HepG2 (cell line): ENCODE measurements around the gene SLC16A5. TPM values are rescaled to one million over a fixed set of nuclear protein-coding genes. Genes with fewer than 3 reads are reported as not detected.

ENCODE experiments used
- ATF7-NPFF ChIP-seq: sonication (generic); formaldehyde crosslinking; IDR thresholded peaks from 2 replicates; pipeline ENCODE4 v1.8.1; 2023; ENCODE audit warnings: mild to moderate bottlenecking, low read depth, missing genetic modification reagents, moderate library complexity
- ATRX ChIP-seq: sonication (generic); formaldehyde crosslinking; IDR thresholded peaks from 2 replicates; pipeline ENCODE4 v1.4.0; 2020; ENCODE audit warnings: missing genetic modification reagents, borderline replicate concordance
- HOXA3 ChIP-seq: sonication (generic); formaldehyde crosslinking; IDR thresholded peaks from 2 replicates; pipeline ENCODE4 v1.5.0; 2020; ENCODE audit warnings: missing genetic modification reagents
- IKZF1 ChIP-seq: fragments of 450-650 bp; IDR thresholded peaks from 2 replicates; pipeline ENCODE4 v1.7.1; 2016
- JUNB ChIP-seq: sonication (generic); formaldehyde crosslinking; IDR thresholded peaks from 2 replicates; pipeline ENCODE4 v1.8.0; 2022; ENCODE audit warnings: missing genetic modification reagents, mild to moderate bottlenecking, borderline replicate concordance
- LCORL ChIP-seq, 2 experiments: fragments of 450-650 bp in 1 of 2; sonication (generic) in 1 of 2; formaldehyde crosslinking in 1 of 2; IDR thresholded peaks; 2 replicates each; pipeline versions ENCODE4 v1.5.0 to v1.6.1; 2017 to 2020; ENCODE audit warnings: antibody characterized with exemption in 1 of 2, missing genetic modification reagents in 1 of 2
- MIER2 ChIP-seq: IDR thresholded peaks from 2 replicates; pipeline ENCODE4 v1.6.1; 2016; ENCODE audit warnings: missing biosample characterization, missing genetic modification reagents
- NCOA2 ChIP-seq: sonication (generic); formaldehyde crosslinking; IDR thresholded peaks from 2 replicates; pipeline ENCODE4 v1.8.0; 2022; ENCODE audit warnings: inconsistent platforms
- NONO ChIP-seq, 2 experiments: fragments of 450-650 bp in 1 of 2; sonication (generic) in 1 of 2; formaldehyde crosslinking in 1 of 2; IDR thresholded peaks in 1 of 2; conservative IDR thresholded peaks in 1 of 2; 2 replicates each; pipeline versions ENCODE4 v1.6.1 to v1.8.0; 2017 to 2022; ENCODE audit warnings: mild to moderate bottlenecking in 1 of 2, missing genetic modification reagents in 1 of 2, moderate library complexity in 1 of 2
- PAWR ChIP-seq: sonication (generic); formaldehyde crosslinking; IDR thresholded peaks from 2 replicates; pipeline ENCODE4 v1.4.0; 2020; ENCODE audit warnings: missing genetic modification reagents, mild to moderate bottlenecking, borderline replicate concordance
- PHF20 ChIP-seq: sonication (generic); formaldehyde crosslinking; IDR thresholded peaks from 2 replicates; pipeline ENCODE4 v1.5.0; 2020; ENCODE audit warnings: mild to moderate bottlenecking, missing genetic modification reagents
- PHF5A ChIP-seq: IDR thresholded peaks from one replicate; pipeline ENCODE4 v1.6.1; 2018; ENCODE audit warnings: low read depth, missing genetic modification reagents; ENCODE audit not compliant: unreplicated experiment
- PRMT3 ChIP-seq: sonication (generic); formaldehyde crosslinking; IDR thresholded peaks from 2 replicates; pipeline ENCODE4 v1.8.1; 2022; ENCODE audit warnings: low read depth, mild to moderate bottlenecking, moderate library complexity, missing genetic modification reagents, borderline replicate concordance
- SMAD1 ChIP-seq: sonication (generic); formaldehyde crosslinking; IDR thresholded peaks from 2 replicates; pipeline ENCODE4 v1.4.0; 2020; ENCODE audit warnings: missing genetic modification reagents, low read depth, mild to moderate bottlenecking, borderline replicate concordance
- SRF ChIP-seq: IDR thresholded peaks from 2 replicates; pipeline ENCODE4 v1.6.1; 2011; ENCODE audit warnings: mild to moderate bottlenecking, low read depth, low read length, moderate library complexity
- TARDBP ChIP-seq: sonication (generic); formaldehyde crosslinking; IDR thresholded peaks from 2 replicates; pipeline ENCODE4 v1.8.0; 2022; ENCODE audit warnings: mild to moderate bottlenecking, missing genetic modification reagents
- TMF1 ChIP-seq: sonication (generic); formaldehyde crosslinking; IDR thresholded peaks from 2 replicates; pipeline ENCODE4 v1.8.1; 2022; ENCODE audit warnings: low read depth, missing genetic modification reagents
- ZFP90 ChIP-seq: sonication (generic); formaldehyde crosslinking; IDR thresholded peaks from 2 replicates; pipeline ENCODE4 v1.8.0; 2022; ENCODE audit warnings: missing genetic modification reagents, mild to moderate bottlenecking, inconsistent platforms, borderline replicate concordance
- ZNF282 ChIP-seq: fragments of 450-650 bp; IDR thresholded peaks from 2 replicates; pipeline ENCODE4 v1.6.1; 2018; ENCODE audit not compliant: partially characterized antibody
- ZNF296 ChIP-seq: sonication (generic); formaldehyde crosslinking; conservative IDR thresholded peaks from 2 replicates; pipeline ENCODE4 v1.5.0; 2020; ENCODE audit warnings: mild to moderate bottlenecking, missing genetic modification reagents
- ZNF44 ChIP-seq: sonication (generic); formaldehyde crosslinking; IDR thresholded peaks from 2 replicates; pipeline ENCODE4 v1.5.1; 2020; ENCODE audit warnings: mild to moderate bottlenecking, missing genetic modification reagents
- ZNF589 ChIP-seq: sonication (generic); formaldehyde crosslinking; conservative IDR thresholded peaks from 2 replicates; pipeline ENCODE4 v1.8.0; 2022; ENCODE audit warnings: mild to moderate bottlenecking, moderate library complexity, missing genetic modification reagents
- ZNF737 ChIP-seq: sonication (generic); formaldehyde crosslinking; IDR thresholded peaks from 2 replicates; pipeline ENCODE4 v1.5.0; 2020; ENCODE audit warnings: missing genetic modification reagents, mild to moderate bottlenecking, borderline replicate concordance
- ZNF841 ChIP-seq: sonication (generic); formaldehyde crosslinking; IDR thresholded peaks from 2 replicates; pipeline ENCODE4 v1.8.1; 2023; ENCODE audit warnings: missing genetic modification reagents, borderline replicate concordance
- polyA plus RNA-seq, 8 experiments: library from polyadenylated mRNA; depleted of rRNA in 3 of 8; stranded (reverse) in 7 of 8; unstranded in 1 of 8; fragments of >200 nt; fragmentation: Illumina TruSeq in 4 of 8; extraction: Trizol in 4 of 8; gene quantifications; 2 replicates each; pipeline versions ENCODE4 v1.2.1 to v1.2.3, GENCODE V29; 2011 to 2016; ENCODE audit warnings: low read depth in 4 of 8, missing spikeins in 1 of 8, mixed read lengths in 1 of 8; ENCODE audit not compliant: insufficient read depth in 1 of 8
- total RNA-seq, 5 experiments: library from RNA; depleted of rRNA; stranded (reverse); fragments of >200 nt; fragmentation: Illumina TruSeq; extraction: Trizol; gene quantifications; 2 replicates each; pipeline ENCODE4 v1.2.3, GENCODE V29; 2016; ENCODE audit warnings: low read depth in 1 of 5
- TF ChIP-seq, protein P1 (sequence below): sonication (generic); formaldehyde crosslinking; IDR thresholded peaks from 2 replicates; pipeline ENCODE4 v1.8.0; 2022; ENCODE audit warnings: mild to moderate bottlenecking, missing genetic modification reagents, moderate library complexity
- TF ChIP-seq, protein P2 (sequence below): sonication (generic); formaldehyde crosslinking; IDR thresholded peaks from 2 replicates; pipeline ENCODE4 v1.8.0; 2022; ENCODE audit warnings: missing genetic modification reagents, low read depth, mild to moderate bottlenecking, borderline replicate concordance
- TF ChIP-seq, protein P3 (sequence below): sonication (generic); formaldehyde crosslinking; IDR thresholded peaks from 2 replicates; pipeline ENCODE4 v1.4.0; 2020; ENCODE audit warnings: mild to moderate bottlenecking, missing genetic modification reagents
- TF ChIP-seq, protein P4 (sequence below): sonication (generic); formaldehyde crosslinking; IDR thresholded peaks from 2 replicates; pipeline ENCODE4 v1.5.0; 2020; ENCODE audit warnings: missing genetic modification reagents, mild to moderate bottlenecking, borderline replicate concordance

SLC16A5 gene
- total and polyA plus RNA-seq, 2 of the 13 experiments (the other 11 are each of a cell fraction or from before 2014, with no cell fraction given) = 0.69 to 5.6 TPM

DNA sequence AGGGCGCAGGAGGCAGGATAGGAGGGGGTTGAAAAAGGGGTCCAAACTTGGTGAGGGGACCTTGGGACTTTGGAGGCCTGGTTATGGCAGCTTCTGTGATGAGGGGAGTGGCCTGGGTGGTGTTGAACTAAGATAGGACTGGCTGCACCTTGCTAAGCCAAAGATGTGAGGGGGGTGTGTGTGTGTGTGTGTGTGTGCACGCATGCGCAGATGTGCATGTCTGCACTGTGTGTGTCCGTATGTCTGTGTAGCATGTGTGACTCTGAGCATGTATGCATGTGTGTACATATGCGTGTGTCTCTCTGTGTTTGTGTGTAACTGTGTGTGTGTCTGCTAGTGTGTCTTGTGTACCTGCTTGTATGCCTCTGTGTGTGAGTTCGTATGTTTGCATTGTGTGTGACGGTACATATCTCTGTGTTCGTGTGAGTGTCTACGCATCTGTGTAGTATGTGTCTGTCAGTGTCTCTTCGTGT, 4.1 kb downstream of the SLC16A5 start (continued):
- no peak for TF ChIP-seq ATRX (CRISPR knock-in tag)
- TF ChIP-seq ZNF282 = peak; percentile 86
- no peak for TF ChIP-seq ZFP90 (CRISPR knock-in tag)
- TF ChIP-seq, protein P1, sequence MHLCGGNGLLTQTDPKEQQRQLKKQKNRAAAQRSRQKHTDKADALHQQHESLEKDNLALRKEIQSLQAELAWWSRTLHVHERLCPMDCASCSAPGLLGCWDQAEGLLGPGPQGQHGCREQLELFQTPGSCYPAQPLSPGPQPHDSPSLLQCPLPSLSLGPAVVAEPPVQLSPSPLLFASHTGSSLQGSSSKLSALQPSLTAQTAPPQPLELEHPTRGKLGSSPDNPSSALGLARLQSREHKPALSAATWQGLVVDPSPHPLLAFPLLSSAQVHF (CRISPR knock-in tag) = 0 out of 2 replicates have a peak, but pooled peaks have one; percentile 37
- TF ChIP-seq, protein P2, sequence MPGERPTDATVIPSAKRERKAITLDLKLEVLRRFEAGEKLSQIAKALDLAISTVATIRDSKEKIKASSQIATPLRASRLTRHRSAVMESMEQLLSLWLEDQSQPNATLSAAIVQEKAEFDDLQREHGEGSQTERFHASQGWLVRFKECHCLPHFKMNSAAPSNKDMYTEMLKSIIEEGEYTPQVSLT (CRISPR knock-in tag) = no peak
- TF ChIP-seq PHF5A (CRISPR knock-in tag) = no peak
- TF ChIP-seq TMF1 = 0 out of 2 replicates have a peak, but pooled peaks have one; percentile 2
- no peak for TF ChIP-seq PRMT3 (CRISPR knock-in tag)
- TF ChIP-seq NCOA2 (CRISPR knock-in tag) = no peak
- peak; percentile 47; the same call in 1 of the 2 replicates for TF ChIP-seq LCORL (IDR thresholded peaks at IDR 0.05)
- no peak for TF ChIP-seq LCORL (CRISPR knock-in tag; IDR thresholded peaks at IDR 0.05)
- TF ChIP-seq ATF7-NPFF (CRISPR knock-in tag) = no peak
- TF ChIP-seq, protein P3, sequence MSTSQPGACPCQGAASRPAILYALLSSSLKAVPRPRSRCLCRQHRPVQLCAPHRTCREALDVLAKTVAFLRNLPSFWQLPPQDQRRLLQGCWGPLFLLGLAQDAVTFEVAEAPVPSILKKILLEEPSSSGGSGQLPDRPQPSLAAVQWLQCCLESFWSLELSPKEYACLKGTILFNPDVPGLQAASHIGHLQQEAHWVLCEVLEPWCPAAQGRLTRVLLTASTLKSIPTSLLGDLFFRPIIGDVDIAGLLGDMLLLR (CRISPR knock-in tag) = no peak
- TF ChIP-seq ZNF589 (CRISPR knock-in tag) = 0 out of 2 replicates have a peak, but pooled peaks have one; percentile 39
- no peak for TF ChIP-seq MIER2 (CRISPR knock-in tag)
- 0 out of 2 replicates have a peak, but pooled peaks have one; percentile 28 for TF ChIP-seq TARDBP (CRISPR knock-in tag)
- TF ChIP-seq NONO (IDR thresholded peaks at IDR 0.05) = peak; percentile 68; the same call in 1 of the 2 replicates
- TF ChIP-seq NONO (CRISPR knock-in tag; conservative IDR thresholded peaks at IDR 0.05) = no peak; the same call in 1 of the 2 replicates
- TF ChIP-seq, protein P4, sequence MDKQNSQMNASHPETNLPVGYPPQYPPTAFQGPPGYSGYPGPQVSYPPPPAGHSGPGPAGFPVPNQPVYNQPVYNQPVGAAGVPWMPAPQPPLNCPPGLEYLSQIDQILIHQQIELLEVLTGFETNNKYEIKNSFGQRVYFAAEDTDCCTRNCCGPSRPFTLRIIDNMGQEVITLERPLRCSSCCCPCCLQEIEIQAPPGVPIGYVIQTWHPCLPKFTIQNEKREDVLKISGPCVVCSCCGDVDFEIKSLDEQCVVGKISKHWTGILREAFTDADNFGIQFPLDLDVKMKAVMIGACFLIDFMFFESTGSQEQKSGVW (CRISPR knock-in tag) = no peak
- no peak for TF ChIP-seq ZNF841
- TF ChIP-seq ZNF737 = 0 out of 2 replicates have a peak, but pooled peaks have one; percentile 7
- no peak for TF ChIP-seq SMAD1 (CRISPR knock-in tag)
- no peak for TF ChIP-seq PHF20
- TF ChIP-seq IKZF1 = 0 out of 2 replicates have a peak, but pooled peaks have one; percentile 57
- TF ChIP-seq HOXA3 (CRISPR knock-in tag) = 0 out of 2 replicates have a peak, but pooled peaks have one; percentile 19
- TF ChIP-seq JUNB = peak; percentile 49; the same call in 1 of the 2 replicates
- 0 out of 2 replicates have a peak, but pooled peaks have one; percentile 23 for TF ChIP-seq PAWR (CRISPR knock-in tag)
- no peak for TF ChIP-seq SRF
- no peak for TF ChIP-seq ZNF44 (CRISPR knock-in tag)
- TF ChIP-seq ZNF296 (CRISPR knock-in tag) = peak; percentile 70; the same call in 1 of the 2 replicates
